ENCODE measurements around the gene KIAA2012.

DNA sequence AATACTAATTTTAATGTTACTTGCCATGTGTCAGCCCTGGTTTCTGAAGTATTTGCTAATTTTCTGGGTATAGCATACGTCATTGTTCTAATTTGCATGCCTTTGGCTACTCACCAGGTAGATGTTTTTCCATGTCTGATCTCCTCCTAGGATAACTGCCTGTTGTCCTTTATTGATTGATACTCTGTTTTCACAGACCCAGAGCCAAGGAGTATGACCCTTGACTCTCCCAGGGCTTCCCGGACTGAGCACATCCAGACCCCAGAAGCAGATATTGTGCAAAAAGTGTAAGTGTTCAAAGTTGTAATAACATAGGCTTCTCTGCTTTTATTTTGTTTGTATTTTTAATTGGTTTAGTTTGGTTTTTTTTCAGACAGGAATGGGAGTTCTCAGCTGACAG is 111.5 kb downstream of the KIAA2012 start:
- TF ChIP-seq ELK1 (IDR thresholded peaks at IDR 0.05; ENCODE audit: borderline replicate concordance, low read depth, low read length) (no peak), MXI1 (IDR thresholded peaks at IDR 0.05; ENCODE audit: borderline replicate concordance, low read depth, low read length) (no peak), MAFK (IDR thresholded peaks at IDR 0.05; ENCODE audit: low read depth, low read length) (no peak), CTCF (conservative IDR thresholded peaks at IDR 0.05; ENCODE audit: low read depth, low read length) (no peak), POLR2A (IDR thresholded peaks at IDR 0.05; ENCODE audit: low read depth, low read length) (no peak), RAD21 (IDR thresholded peaks at IDR 0.05; ENCODE audit: low read length) (no peak), BHLHE40 (IDR thresholded peaks at IDR 0.05; ENCODE audit: low read depth, low read length) (no peak), USF2 (IDR thresholded peaks at IDR 0.05; ENCODE audit: low read depth, low read length) (no peak), MAZ (IDR thresholded peaks at IDR 0.05; ENCODE audit: borderline replicate concordance, low read depth, low read length) (no peak), SMC3 (IDR thresholded peaks at IDR 0.05; ENCODE audit: low read depth, low read length) (no peak), CEBPB (IDR thresholded peaks at IDR 0.05; ENCODE audit: low read depth, low read length) (no peak), RFX5 (IDR thresholded peaks at IDR 0.05; ENCODE audit: low read depth, low read length) (no peak), RCOR1 (IDR thresholded peaks at IDR 0.05; ENCODE audit: insufficient replicate concordance, low read length) (no peak)

All from IMR-90 (cell line).